Colonic mucosa (tissue), 4 donors: ENCODE results near the gene LDB3. TPM values are rescaled to one million over a fixed set of nuclear protein-coding genes. Genes with fewer than 3 reads are reported as not detected.

ENCODE experiments used
- DNase-seq: peaks from one replicate; pipeline ENCODE4 v3.0.0-alpha.2; 2020
- H3K27ac ChIP-seq: fragments of 200-600 bp; one replicate; pipeline ENCODE4 v1.8.0; 2021
- H3K27me3 ChIP-seq: fragments of 200-600 bp; one replicate; pipeline ENCODE4 v1.8.0; 2021
- H3K36me3 ChIP-seq: fragments of 200-600 bp; one replicate; pipeline ENCODE4 v1.8.0; 2021
- H3K4me1 ChIP-seq: fragments of 200-600 bp; one replicate; pipeline ENCODE4 v1.8.0; 2021; ENCODE audit warnings: mild to moderate bottlenecking
- H3K4me3 ChIP-seq: fragments of 200-600 bp; one replicate; pipeline ENCODE4 v1.8.0; 2021
- H3K9ac ChIP-seq, 2 donors: one replicate each; pipeline ENCODE4 v1.7.0; 2013; ENCODE audit warnings: control low read depth in 2 of 2, low read depth in 2 of 2, low read length in 2 of 2
- H3K9me3 ChIP-seq: fragments of 200-600 bp; one replicate; pipeline ENCODE4 v1.8.0; 2021
- intact Hi-C: fragments of 100-400 bp; cut with DNase I; formaldehyde crosslinking; loops from one replicate; pipeline ENCODE4 v1.14.1; 2022
- total RNA-seq, 2 donors: library from RNA; stranded (reverse); fragmentation: NEBNext Ultra II Directional in 1 of 2; extraction: Animal tissue kit (Norgen Biotek cat#: 25700) in 1 of 2; gene quantifications; one replicate each; pipeline ENCODE4 v1.2.1, GENCODE V29; 2021
- TF ChIP-seq, protein P1 (sequence below): fragments of 200-600 bp; IDR thresholded peaks from one replicate; pipeline ENCODE4 v1.8.0; 2022; ENCODE audit warnings: antibody characterized with exemption, mild to moderate bottlenecking
- donor health status: healthy.
- donor health status: DM: no; HTN: no; CAD: no.
- donor health status: DM: no; HTN: no; CAD: no.

LDB3 gene
- total RNA-seq, 2 donors from 2014 or later = 0.72 to 4.7 TPM

GRCh38 chr10:86635402-86635801 is 32.9 kb upstream of the LDB3 start:
- Histone ChIP-seq H3K9ac (no peak overlapping the region), H3K9me3 (no peaks in the 10 kb centered on the region), H3K36me3 (no peaks in the 10 kb centered on the region), H3K4me3 (no peak overlapping the region), H3K4me1 (no peaks in the 10 kb centered on the region), H3K27me3 (peaks cover 5% of the 10 kb centered on the region), H3K27ac (no peak overlapping the region)
- intact Hi-C loops = no loop called here
- no peak for DNase-seq
- TF ChIP-seq, protein P1, sequence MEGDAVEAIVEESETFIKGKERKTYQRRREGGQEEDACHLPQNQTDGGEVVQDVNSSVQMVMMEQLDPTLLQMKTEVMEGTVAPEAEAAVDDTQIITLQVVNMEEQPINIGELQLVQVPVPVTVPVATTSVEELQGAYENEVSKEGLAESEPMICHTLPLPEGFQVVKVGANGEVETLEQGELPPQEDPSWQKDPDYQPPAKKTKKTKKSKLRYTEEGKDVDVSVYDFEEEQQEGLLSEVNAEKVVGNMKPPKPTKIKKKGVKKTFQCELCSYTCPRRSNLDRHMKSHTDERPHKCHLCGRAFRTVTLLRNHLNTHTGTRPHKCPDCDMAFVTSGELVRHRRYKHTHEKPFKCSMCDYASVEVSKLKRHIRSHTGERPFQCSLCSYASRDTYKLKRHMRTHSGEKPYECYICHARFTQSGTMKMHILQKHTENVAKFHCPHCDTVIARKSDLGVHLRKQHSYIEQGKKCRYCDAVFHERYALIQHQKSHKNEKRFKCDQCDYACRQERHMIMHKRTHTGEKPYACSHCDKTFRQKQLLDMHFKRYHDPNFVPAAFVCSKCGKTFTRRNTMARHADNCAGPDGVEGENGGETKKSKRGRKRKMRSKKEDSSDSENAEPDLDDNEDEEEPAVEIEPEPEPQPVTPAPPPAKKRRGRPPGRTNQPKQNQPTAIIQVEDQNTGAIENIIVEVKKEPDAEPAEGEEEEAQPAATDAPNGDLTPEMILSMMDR = no peak

- Histone ChIP-seq H3K4me1 (no peaks in the 10 kb centered on the region), H3K36me3 (no peaks in the 10 kb centered on the region), H3K4me3 (no peak overlapping the region), H3K27me3 (peaks cover 5% of the 10 kb centered on the region), H3K27ac (no peak overlapping the region), H3K9ac (no peak overlapping the region), H3K9me3 (no peaks in the 10 kb centered on the region)
- DNase-seq = no peak
- intact Hi-C loops = no loop called here
- TF ChIP-seq, protein P1 = no peak
Observed at GRCh38 chr10:86636311-86636710, 32.0 kb upstream of the LDB3 start.

DNA sequence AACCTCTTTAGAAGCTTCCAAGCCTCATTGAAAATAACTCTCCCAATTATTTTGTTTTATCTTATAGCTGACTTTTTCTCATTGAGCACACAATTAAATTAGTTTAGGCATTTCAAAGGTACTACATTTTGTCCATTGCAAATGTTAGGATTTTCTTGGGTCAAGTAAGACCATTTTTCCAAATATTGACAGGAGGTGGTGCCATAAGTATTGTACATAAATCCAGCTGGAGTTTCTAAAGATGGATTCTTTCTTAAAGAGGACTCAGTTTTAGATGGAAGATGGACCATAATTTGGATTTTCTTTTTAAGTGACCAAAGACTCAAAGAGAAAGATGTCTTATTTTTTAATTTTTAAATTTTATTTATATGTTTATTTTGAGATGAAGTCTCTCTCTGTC is 26.3 kb upstream of the LDB3 start:
- no peaks in the 10 kb centered on the region for H3K4me1 ChIP-seq
- TF ChIP-seq, protein P1 = no peak
- no peaks in the 10 kb centered on the region for H3K36me3 ChIP-seq
- intact Hi-C loops = no loop called here
- no peak for DNase-seq
- H3K27ac ChIP-seq = no peak overlapping the region
- H3K4me3 ChIP-seq = no peak overlapping the region
- no peaks in the 10 kb centered on the region for H3K27me3 ChIP-seq
- H3K9me3 ChIP-seq = no peaks in the 10 kb centered on the region
- no peak overlapping the region for H3K9ac ChIP-seq

DNA sequence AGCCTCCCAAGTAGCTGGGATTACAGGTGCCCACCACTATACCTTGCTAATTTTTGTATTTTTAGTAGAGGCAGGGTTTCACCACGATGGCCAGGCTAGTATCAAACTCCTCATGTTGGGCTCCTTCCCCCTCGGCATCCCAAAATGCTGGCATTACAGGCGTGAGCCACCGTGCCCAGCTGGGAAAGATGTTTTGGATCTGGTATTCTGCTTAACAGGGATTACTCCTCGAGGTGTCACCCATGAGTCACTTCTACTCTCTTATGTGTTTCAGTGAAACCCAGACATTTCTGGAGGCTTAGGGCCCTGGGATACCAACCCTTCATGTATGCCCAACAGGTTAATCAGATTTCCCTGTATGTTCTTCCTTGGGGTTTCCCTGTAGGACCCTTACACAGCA is 25.8 kb upstream of the LDB3 start:
- H3K9me3 ChIP-seq = no peaks in the 10 kb centered on the region
- no peaks in the 10 kb centered on the region for H3K4me1 ChIP-seq
- H3K27me3 ChIP-seq = no peaks in the 10 kb centered on the region
- no peak overlapping the region for H3K9ac ChIP-seq
- no peak for DNase-seq
- TF ChIP-seq, protein P1 = no peak
- H3K4me3 ChIP-seq = no peak overlapping the region
- no peak overlapping the region for H3K27ac ChIP-seq
- intact Hi-C loops = no loop called here
- no peaks in the 10 kb centered on the region for H3K36me3 ChIP-seq

GRCh38 chr10:86644152-86644793 is 24.0 kb upstream of the LDB3 start:
- Histone ChIP-seq H3K36me3 (no peaks in the 10 kb centered on the region), H3K27me3 (no peaks in the 10 kb centered on the region), H3K4me3 (no peak overlapping the region), H3K9me3 (no peaks in the 10 kb centered on the region), H3K27ac (no peak overlapping the region), H3K9ac (no peak overlapping the region), H3K4me1 (peaks cover 2% of the 10 kb centered on the region)
- TF ChIP-seq, protein P1 = no peak
- intact Hi-C loops = no loop called here
- no peak for DNase-seq
